GM13977 (cell line): ENCODE results near the gene CSKMT.

ENCODE experiments used
- DNase-seq: peaks from one replicate; pipeline ENCODE4 v3.0.0; 2012; ENCODE audit warnings: low spot score
- in situ Hi-C: fragments of 300-500 bp; cut with MboI; formaldehyde crosslinking; loops from one replicate; pipeline ENCODE4 v1.12.0; 2022; ENCODE audit warnings: low sequenced_read_pairs, low pct_unique_long_range_greater_than_20kb, mixed read lengths, inconsistent platforms; ENCODE audit not compliant: unreplicated experiment
- TF ChIP-seq, protein P1 (sequence below): IDR thresholded peaks from 2 replicates; pipeline ENCODE4 v1.5.1; 2012; ENCODE audit warnings: mild to moderate bottlenecking, control low read depth; ENCODE audit not compliant: insufficient read depth; ENCODE audit errors: extremely low read depth, missing control alignments

CSKMT gene

GRCh38 chr11:62716816-62717215 lies 51.7 kb downstream of the CSKMT start:
- TF ChIP-seq, protein P1, sequence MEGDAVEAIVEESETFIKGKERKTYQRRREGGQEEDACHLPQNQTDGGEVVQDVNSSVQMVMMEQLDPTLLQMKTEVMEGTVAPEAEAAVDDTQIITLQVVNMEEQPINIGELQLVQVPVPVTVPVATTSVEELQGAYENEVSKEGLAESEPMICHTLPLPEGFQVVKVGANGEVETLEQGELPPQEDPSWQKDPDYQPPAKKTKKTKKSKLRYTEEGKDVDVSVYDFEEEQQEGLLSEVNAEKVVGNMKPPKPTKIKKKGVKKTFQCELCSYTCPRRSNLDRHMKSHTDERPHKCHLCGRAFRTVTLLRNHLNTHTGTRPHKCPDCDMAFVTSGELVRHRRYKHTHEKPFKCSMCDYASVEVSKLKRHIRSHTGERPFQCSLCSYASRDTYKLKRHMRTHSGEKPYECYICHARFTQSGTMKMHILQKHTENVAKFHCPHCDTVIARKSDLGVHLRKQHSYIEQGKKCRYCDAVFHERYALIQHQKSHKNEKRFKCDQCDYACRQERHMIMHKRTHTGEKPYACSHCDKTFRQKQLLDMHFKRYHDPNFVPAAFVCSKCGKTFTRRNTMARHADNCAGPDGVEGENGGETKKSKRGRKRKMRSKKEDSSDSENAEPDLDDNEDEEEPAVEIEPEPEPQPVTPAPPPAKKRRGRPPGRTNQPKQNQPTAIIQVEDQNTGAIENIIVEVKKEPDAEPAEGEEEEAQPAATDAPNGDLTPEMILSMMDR: no peak
- DNase-seq: no peak
- in situ Hi-C loops: no loop called here
